ENCODE measurements around the gene TRAM2.

TRAM2 gene

GRCh38 chr6:52524918-52525317 is 51.9 kb downstream of the TRAM2 start:
- TF ChIP-seq GLIS3 (CRISPR knock-in tag; IDR thresholded peaks at IDR 0.05) (no peak), ZNF8 (CRISPR knock-in tag; IDR thresholded peaks at IDR 0.05) (no peak), CREB5 (CRISPR knock-in tag; IDR thresholded peaks at IDR 0.05; ENCODE audit: low read depth) (no peak), PATZ1 (CRISPR knock-in tag; IDR thresholded peaks at IDR 0.05; ENCODE audit: borderline replicate concordance) (no peak), ARNTL (CRISPR knock-in tag; IDR thresholded peaks at IDR 0.05; ENCODE audit: borderline replicate concordance, low read depth) (no peak), POU6F1 (CRISPR knock-in tag; IDR thresholded peaks at IDR 0.05; ENCODE audit: borderline replicate concordance, low read depth) (no peak), ISL1 (CRISPR knock-in tag; IDR thresholded peaks at IDR 0.05) (no peak)
- ATAC-seq: no peak

- ATAC-seq: peak; percentile 60
- TF ChIP-seq CSRNP3 (CRISPR knock-in tag; IDR thresholded peaks at IDR 0.05) (no peak), ISL1 (CRISPR knock-in tag; IDR thresholded peaks at IDR 0.05) (0 out of 2 replicates have a peak, but pooled peaks have one; percentile 23)
Measured at GRCh38 chr6:52523378-52524142, 53.3 kb downstream of the TRAM2 start.

- TF ChIP-seq PPARA (CRISPR knock-in tag; IDR thresholded peaks at IDR 0.05; ENCODE audit: borderline replicate concordance): no peak
- TF ChIP-seq ZC3H10 (CRISPR knock-in tag; IDR thresholded peaks at IDR 0.05): no peak
- TF ChIP-seq ZFP3 (CRISPR knock-in tag; IDR thresholded peaks at IDR 0.05): no peak
- TF ChIP-seq OSR1 (CRISPR knock-in tag; IDR thresholded peaks at IDR 0.05): no peak
- TF ChIP-seq CSRNP3 (CRISPR knock-in tag; IDR thresholded peaks at IDR 0.05): no peak
- TF ChIP-seq ZFP30 (CRISPR knock-in tag; IDR thresholded peaks at IDR 0.05): no peak
- no peak for TF ChIP-seq GLIS3 (CRISPR knock-in tag; IDR thresholded peaks at IDR 0.05)
- TF ChIP-seq ESRRG (CRISPR knock-in tag; IDR thresholded peaks at IDR 0.05): no peak
- TF ChIP-seq PATZ1 (CRISPR knock-in tag; IDR thresholded peaks at IDR 0.05; ENCODE audit: borderline replicate concordance): no peak
- TF ChIP-seq SNAI2 (CRISPR knock-in tag; IDR thresholded peaks at IDR 0.05): no peak
- TF ChIP-seq TCF4 (CRISPR knock-in tag; IDR thresholded peaks at IDR 0.05; ENCODE audit: borderline replicate concordance): no peak
- TF ChIP-seq RARB (CRISPR knock-in tag; IDR thresholded peaks at IDR 0.05): no peak
- no peak for TF ChIP-seq CREB5 (CRISPR knock-in tag; IDR thresholded peaks at IDR 0.05; ENCODE audit: low read depth)
- TF ChIP-seq CSDC2 (CRISPR knock-in tag; IDR thresholded peaks at IDR 0.05): no peak
- TF ChIP-seq TOX (CRISPR knock-in tag; IDR thresholded peaks at IDR 0.05; ENCODE audit: borderline replicate concordance): no peak
- TF ChIP-seq ISL1 (CRISPR knock-in tag; IDR thresholded peaks at IDR 0.05): no peak
- peak; percentile 37 for ATAC-seq
Measured at GRCh38 chr6:52522655-52523054, 54.2 kb downstream of the TRAM2 start.

Data from SK-N-SH treated with all-trans-retinoic acid at 6 μM for 48 hours (cell line).